22Rv1 (cell line): ENCODE data around the gene STAG3.

Experiments used
- CTCF ChIP-seq: fragments of 450-650 bp; IDR thresholded peaks from 2 replicates; pipeline ENCODE4 v1.5.1; 2017; ENCODE audit warnings: mild to moderate bottlenecking
- ZFX ChIP-seq: fragments of 450-650 bp; IDR thresholded peaks from 2 replicates; pipeline ENCODE4 v1.6.1; 2017; ENCODE audit warnings: antibody characterized with exemption, borderline replicate concordance

DNA sequence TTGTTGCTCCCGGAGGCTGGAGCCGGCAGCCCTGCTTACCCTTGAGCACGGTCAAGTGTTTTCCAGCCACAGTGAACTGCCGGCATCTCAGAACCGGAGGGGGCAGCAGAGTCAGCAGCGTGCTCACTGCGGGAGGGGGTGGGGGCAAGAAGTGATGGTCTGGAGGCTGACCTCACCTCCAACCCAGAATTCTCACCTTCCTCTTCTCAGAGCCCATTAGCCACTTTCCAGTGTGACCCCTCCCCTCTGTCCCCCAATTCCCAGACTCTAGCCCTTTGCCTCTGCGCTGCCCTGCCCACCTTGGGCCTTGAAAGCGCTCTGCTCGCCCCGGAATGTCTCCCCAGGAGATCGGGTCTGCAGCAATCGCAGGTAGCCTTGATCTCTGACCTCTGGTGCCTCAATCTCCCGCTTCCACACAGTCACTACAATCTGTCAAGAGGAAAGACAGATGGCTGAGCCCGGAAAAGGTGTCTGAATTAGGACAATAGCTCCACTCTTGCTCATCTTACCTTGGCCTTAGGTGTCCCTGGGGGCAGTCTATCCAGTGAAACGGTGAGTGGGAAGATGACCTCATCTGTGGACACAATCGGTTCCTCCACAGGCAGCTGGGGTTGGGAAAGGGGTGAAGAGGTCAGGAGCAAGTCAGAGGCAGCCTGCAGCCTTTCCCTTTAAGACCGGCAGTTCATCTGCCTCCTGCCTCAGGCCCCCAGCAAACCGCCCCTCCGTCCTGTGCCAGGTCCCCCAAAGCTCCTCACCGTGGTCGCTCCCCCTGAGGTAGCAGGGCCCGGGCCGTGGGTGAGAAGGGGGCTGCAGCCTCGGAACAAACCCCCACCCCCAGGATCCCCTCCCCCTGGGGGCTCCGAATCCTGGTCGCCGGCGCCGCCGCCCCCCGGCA is 20.1 kb upstream of the STAG3 start:
- TF ChIP-seq CTCF (no peak), ZFX (no peak)
